HL-60 (cell line): ENCODE measurements around the gene MOCS3.

Experiments
- DNase-seq, 2 experiments: peaks; one replicate each; pipeline ENCODE4 v3.0.0-alpha.2; 2010 to 2020; ENCODE audit warnings: low read depth in 1 of 2, low spot score in 1 of 2
- H3K27ac ChIP-seq: fragments of 250-450 bp; sonication (Bioruptor Pico); replicated peaks from 2 replicates; pipeline ENCODE4 v1.5.1; 2020; ENCODE audit warnings: mild to moderate bottlenecking, moderate library complexity
- H3K27me3 ChIP-seq: fragments of 250-450 bp; sonication (Bioruptor Pico); 2 replicates; pipeline ENCODE4 v1.5.1; 2021; ENCODE audit warnings: mild to moderate bottlenecking, moderate library complexity; ENCODE audit not compliant: insufficient read depth, poor library complexity, severe bottlenecking
- H3K4me3 ChIP-seq: replicated peaks from 2 replicates; pipeline ENCODE4 v1.5.1; 2011; ENCODE audit warnings: mild to moderate bottlenecking, control low read depth, low read length; ENCODE audit not compliant: insufficient read depth
- CTCF ChIP-seq: IDR thresholded peaks from one replicate; pipeline ENCODE4 v1.5.1; 2011; ENCODE audit warnings: low read length, control low read depth, inconsistent platforms; ENCODE audit not compliant: insufficient read depth
- GABPA ChIP-seq: IDR thresholded peaks from 2 replicates; pipeline ENCODE4 v1.6.1; 2012; ENCODE audit warnings: low read depth
- POLR2AphosphoS5 ChIP-seq: IDR thresholded peaks from 2 replicates; pipeline ENCODE4 v1.6.1; 2012; ENCODE audit warnings: low read depth
- REST ChIP-seq: IDR thresholded peaks from 2 replicates; pipeline ENCODE4 v1.6.1; 2012; ENCODE audit warnings: low read depth; ENCODE audit not compliant: insufficient replicate concordance
- SPI1 ChIP-seq: IDR thresholded peaks from 2 replicates; pipeline ENCODE4 v1.6.1; 2012; ENCODE audit warnings: low read depth, mild to moderate bottlenecking, borderline replicate concordance

Gene MOCS3

GRCh38 chr20:50933589-50933988 lies 25.0 kb upstream of the MOCS3 start:
- no peak for DNase-seq
- H3K27me3 ChIP-seq, result no peaks in the 10 kb centered on the region
- H3K4me3 ChIP-seq, result no peak overlapping the region
- no peak overlapping the region for H3K27ac ChIP-seq
- TF ChIP-seq SPI1, result no peak

- no peak overlapping the region for H3K27ac ChIP-seq
- no peak overlapping the region for H3K4me3 ChIP-seq
- DNase-seq, result no peak
- no peaks in the 10 kb centered on the region for H3K27me3 ChIP-seq
- TF ChIP-seq GABPA (no peak), SPI1 (no peak), CTCF (no peak)
Observed at GRCh38 chr20:50943069-50943468, 15.5 kb upstream of the MOCS3 start.

- H3K27me3 ChIP-seq, result no peaks in the 10 kb centered on the region
- DNase-seq, result no peak
- TF ChIP-seq SPI1 (no peak), REST (no peak), POLR2AphosphoS5 (no peak), GABPA (no peak), CTCF (no peak)
- H3K4me3 ChIP-seq, result no peak overlapping the region
- H3K27ac ChIP-seq, result no peak overlapping the region
Observed at GRCh38 chr20:50948132-50948785, 10.4 kb upstream of the MOCS3 start.

GRCh38 chr20:50953196-50953595 lies 5.4 kb upstream of the MOCS3 start:
- no peak for TF ChIP-seq CTCF
- no peak for DNase-seq
- H3K27ac ChIP-seq, result no peak overlapping the region
- H3K4me3 ChIP-seq, result no peak overlapping the region
- no peaks in the 10 kb centered on the region for H3K27me3 ChIP-seq

- no peak overlapping the region for H3K27ac ChIP-seq
- H3K4me3 ChIP-seq, result no peak overlapping the region
- TF ChIP-seq SPI1, result no peak
- TF ChIP-seq REST, result no peak
- no peak for TF ChIP-seq CTCF
- no peak for TF ChIP-seq POLR2AphosphoS5
- TF ChIP-seq GABPA, result no peak
- H3K27me3 ChIP-seq, result no peaks in the 10 kb centered on the region
- no peak for DNase-seq
Observed at GRCh38 chr20:50953821-50954220, 4.8 kb upstream of the MOCS3 start.
